ENCODE measurements around the gene RHBDD3.

DNA sequence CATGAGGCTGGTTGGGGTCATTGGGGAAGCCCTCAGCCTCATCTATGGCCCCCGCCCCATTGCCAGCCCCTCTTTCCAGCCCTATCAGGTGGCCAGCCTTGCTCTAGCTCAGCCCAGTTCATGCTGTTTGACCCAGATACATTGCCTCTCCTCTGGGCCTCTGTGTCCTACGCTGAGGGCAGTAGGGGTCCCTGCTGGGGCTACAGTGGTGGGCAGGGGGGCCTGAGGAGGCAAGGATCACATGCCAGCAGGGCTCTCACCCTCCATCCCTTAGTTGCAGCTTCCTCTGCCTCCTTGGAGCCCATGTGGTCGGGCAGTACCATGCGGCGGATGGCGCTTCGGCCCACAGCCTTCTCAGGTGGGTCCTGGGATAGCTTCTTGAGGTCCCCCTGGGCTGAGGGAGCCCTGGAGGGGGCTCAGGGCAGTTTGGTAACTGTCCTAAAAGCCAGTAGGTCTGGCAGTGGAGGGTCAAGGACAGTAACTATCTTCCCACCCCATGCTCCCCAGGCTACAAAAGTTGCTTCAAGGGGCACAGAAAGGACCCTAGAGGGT is 42.8 kb downstream of the RHBDD3 start:
- TF ChIP-seq, protein P1, sequence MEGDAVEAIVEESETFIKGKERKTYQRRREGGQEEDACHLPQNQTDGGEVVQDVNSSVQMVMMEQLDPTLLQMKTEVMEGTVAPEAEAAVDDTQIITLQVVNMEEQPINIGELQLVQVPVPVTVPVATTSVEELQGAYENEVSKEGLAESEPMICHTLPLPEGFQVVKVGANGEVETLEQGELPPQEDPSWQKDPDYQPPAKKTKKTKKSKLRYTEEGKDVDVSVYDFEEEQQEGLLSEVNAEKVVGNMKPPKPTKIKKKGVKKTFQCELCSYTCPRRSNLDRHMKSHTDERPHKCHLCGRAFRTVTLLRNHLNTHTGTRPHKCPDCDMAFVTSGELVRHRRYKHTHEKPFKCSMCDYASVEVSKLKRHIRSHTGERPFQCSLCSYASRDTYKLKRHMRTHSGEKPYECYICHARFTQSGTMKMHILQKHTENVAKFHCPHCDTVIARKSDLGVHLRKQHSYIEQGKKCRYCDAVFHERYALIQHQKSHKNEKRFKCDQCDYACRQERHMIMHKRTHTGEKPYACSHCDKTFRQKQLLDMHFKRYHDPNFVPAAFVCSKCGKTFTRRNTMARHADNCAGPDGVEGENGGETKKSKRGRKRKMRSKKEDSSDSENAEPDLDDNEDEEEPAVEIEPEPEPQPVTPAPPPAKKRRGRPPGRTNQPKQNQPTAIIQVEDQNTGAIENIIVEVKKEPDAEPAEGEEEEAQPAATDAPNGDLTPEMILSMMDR (IDR thresholded peaks at IDR 0.05): no peak
- TF ChIP-seq POLR2A (IDR thresholded peaks at IDR 0.05): no peak
